IMR-90 (cell line): ENCODE data around the gene GABRG1.

ENCODE experiments used
- BHLHE40 ChIP-seq: fragments of 150-350 bp; IDR thresholded peaks from 2 replicates; pipeline ENCODE4 v1.6.1; 2016; ENCODE audit warnings: mild to moderate bottlenecking, low read depth, low read length
- MAFK ChIP-seq: IDR thresholded peaks from 2 replicates; pipeline ENCODE4 v1.6.1; 2012; ENCODE audit warnings: low read depth, low read length, improper control_type of control experiment
- RAD21 ChIP-seq: IDR thresholded peaks from 2 replicates; pipeline ENCODE4 v1.6.1; 2012; ENCODE audit warnings: low read length, improper control_type of control experiment
- SMC3 ChIP-seq: fragments of 150-350 bp; IDR thresholded peaks from 2 replicates; pipeline ENCODE4 v1.6.1; 2016; ENCODE audit warnings: low read depth, mild to moderate bottlenecking, antibody characterized with exemption, low read length, moderate library complexity
- TF ChIP-seq, protein P1 (sequence below): conservative IDR thresholded peaks from 2 replicates; pipeline ENCODE4 v1.5.1; 2012; ENCODE audit warnings: mild to moderate bottlenecking, low read depth, low read length, improper control_type of control experiment

DNA sequence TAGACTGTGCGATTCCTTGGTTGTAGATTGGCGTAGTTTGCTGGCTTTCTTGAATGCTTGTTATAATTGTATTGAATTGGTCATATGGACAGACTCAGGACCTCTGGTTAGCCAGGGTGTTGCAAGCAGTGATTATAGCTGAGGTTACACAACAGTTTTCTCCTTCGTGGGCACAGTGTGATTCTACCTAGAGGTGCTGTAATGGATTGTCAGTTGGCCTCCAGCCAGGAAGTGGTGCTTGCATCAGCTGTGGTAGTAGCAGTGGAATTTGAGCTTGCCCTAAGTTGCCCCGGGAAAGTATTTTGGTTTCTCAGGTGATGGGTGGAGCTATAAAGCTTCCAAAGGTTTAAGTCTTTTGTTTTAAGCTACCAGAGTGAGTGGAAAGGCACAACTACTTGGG lies 23.1 kb upstream of the GABRG1 start:
- TF ChIP-seq MAFK (no peak), RAD21 (no peak), BHLHE40 (no peak), SMC3 (no peak)
- TF ChIP-seq, protein P1, sequence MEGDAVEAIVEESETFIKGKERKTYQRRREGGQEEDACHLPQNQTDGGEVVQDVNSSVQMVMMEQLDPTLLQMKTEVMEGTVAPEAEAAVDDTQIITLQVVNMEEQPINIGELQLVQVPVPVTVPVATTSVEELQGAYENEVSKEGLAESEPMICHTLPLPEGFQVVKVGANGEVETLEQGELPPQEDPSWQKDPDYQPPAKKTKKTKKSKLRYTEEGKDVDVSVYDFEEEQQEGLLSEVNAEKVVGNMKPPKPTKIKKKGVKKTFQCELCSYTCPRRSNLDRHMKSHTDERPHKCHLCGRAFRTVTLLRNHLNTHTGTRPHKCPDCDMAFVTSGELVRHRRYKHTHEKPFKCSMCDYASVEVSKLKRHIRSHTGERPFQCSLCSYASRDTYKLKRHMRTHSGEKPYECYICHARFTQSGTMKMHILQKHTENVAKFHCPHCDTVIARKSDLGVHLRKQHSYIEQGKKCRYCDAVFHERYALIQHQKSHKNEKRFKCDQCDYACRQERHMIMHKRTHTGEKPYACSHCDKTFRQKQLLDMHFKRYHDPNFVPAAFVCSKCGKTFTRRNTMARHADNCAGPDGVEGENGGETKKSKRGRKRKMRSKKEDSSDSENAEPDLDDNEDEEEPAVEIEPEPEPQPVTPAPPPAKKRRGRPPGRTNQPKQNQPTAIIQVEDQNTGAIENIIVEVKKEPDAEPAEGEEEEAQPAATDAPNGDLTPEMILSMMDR = no peak
